ENCODE results near the gene SRF. TPM values are rescaled to one million over a fixed set of nuclear protein-coding genes. Genes with fewer than 3 reads are reported as not detected.

Gene SRF
- total and polyA plus RNA-seq, 9 donors = 21.0 to 73.3 (median 32.3) TPM

- no peak for DNase-seq
- Histone ChIP-seq H3K4me3 (no peak overlapping the region), H3K36me3 (no peaks in the 10 kb centered on the region), H3K4me1 (ENCODE audit: insufficient read depth) (peaks cover 4% of the 10 kb centered on the region), H3K27ac (no peak overlapping the region), H3K27me3 (no peaks in the 10 kb centered on the region), H3K9me3 (no peaks in the 10 kb centered on the region)
- TF ChIP-seq POLR2A (IDR thresholded peaks at IDR 0.05) (no peak), CTCF (IDR thresholded peaks at IDR 0.05) (no peak), EP300 (IDR thresholded peaks at IDR 0.05) (no peak)
- intact Hi-C loops (cut with DNase I) = loop anchor here in 2 of 4 donors (5.0 to 10.0 kb wide), 3 partner anchors 229 to 1231 kb away; partner anchors contain the start of gene PTCRA (in 1 of the 2)
- 88 to 98% (median 92%) methylated on average over 3 of the region's 3 CpGs for WGBS, 3 donors
These were observed 24.8 kb upstream of the SRF start for GRCh38 chr6:43146261-43146660.

- Histone ChIP-seq H3K9me3 (no peaks in the 10 kb centered on the region), H3K27me3 (no peaks in the 10 kb centered on the region), H3K4me1 (ENCODE audit: insufficient read depth) (peaks cover 4% of the 10 kb centered on the region), H3K36me3 (no peaks in the 10 kb centered on the region), H3K27ac (no peak overlapping the region), H3K4me3 (no peak overlapping the region)
- 86 to 90% (median 88%) methylated on average over 8 of the region's 8 CpGs for WGBS, 3 donors
- intact Hi-C loops (cut with DNase I) = loop anchor here in 2 of 4 donors (5.0 to 10.0 kb wide), 3 partner anchors 230 to 1232 kb away; partner anchors contain the start of gene PTCRA (in 1 of the 2)
- DNase-seq = no peak
- TF ChIP-seq EP300 (IDR thresholded peaks at IDR 0.05) = no peak
- no peak for TF ChIP-seq POLR2A (IDR thresholded peaks at IDR 0.05)
- TF ChIP-seq CTCF (IDR thresholded peaks at IDR 0.05) = no peak
These were observed 24.1 kb upstream of the SRF start for GRCh38 chr6:43146709-43147688.

GRCh38 chr6:43147691-43148477 lies 23.2 kb upstream of the SRF start:
- intact Hi-C loops (cut with DNase I) = loop anchor here in 2 of 4 donors (5.0 to 10.0 kb wide), 3 partner anchors 231 to 1233 kb away; partner anchors contain the start of gene PTCRA (in 1 of the 2)
- no peak overlapping the region for H3K27ac ChIP-seq
- WGBS, 3 donors = 86 to 93% (median 86%) methylated on average over 6 of the region's 6 CpGs
- TF ChIP-seq POLR2A (IDR thresholded peaks at IDR 0.05) = no peak
- TF ChIP-seq EP300 (IDR thresholded peaks at IDR 0.05) = no peak
- TF ChIP-seq CTCF (IDR thresholded peaks at IDR 0.05) = no peak
- no peak for DNase-seq
- no peaks in the 10 kb centered on the region for H3K36me3 ChIP-seq
- peaks cover 4% of the 10 kb centered on the region for H3K4me1 ChIP-seq (ENCODE audit: insufficient read depth)
- no peaks in the 10 kb centered on the region for H3K9me3 ChIP-seq
- H3K4me3 ChIP-seq = no peak overlapping the region
- H3K27me3 ChIP-seq = no peaks in the 10 kb centered on the region

GRCh38 chr6:43149265-43149664 lies 21.8 kb upstream of the SRF start:
- intact Hi-C loops (cut with DNase I) = loop anchor here in 2 of 4 donors (5.0 to 10.0 kb wide), 3 partner anchors 232 to 1234 kb away; partner anchors contain the start of gene PTCRA (in 1 of the 2)
- no peak for DNase-seq

More at GRCh38 chr6:43149265-43149664, 21.8 kb upstream of the SRF start:
- no peak overlapping the region for H3K4me3 ChIP-seq
- TF ChIP-seq POLR2A (IDR thresholded peaks at IDR 0.05) (no peak), EP300 (IDR thresholded peaks at IDR 0.05) (no peak), CTCF (IDR thresholded peaks at IDR 0.05) (no peak)
- no peak overlapping the region for H3K27ac ChIP-seq
- H3K4me1 ChIP-seq (ENCODE audit: insufficient read depth) = no peaks in the 10 kb centered on the region
- 78 to 93% (median 82%) methylated on average over 1 of the region's 1 CpG for WGBS, 3 donors
- H3K36me3 ChIP-seq = no peaks in the 10 kb centered on the region
- no peaks in the 10 kb centered on the region for H3K9me3 ChIP-seq
- no peaks in the 10 kb centered on the region for H3K27me3 ChIP-seq
